GM18508 (cell line): ENCODE results near the gene ZBED4.
"Not testable (repeated sequence)": the region's sequence is repeated elsewhere in the genome, so short reads cannot be mapped to it uniquely, and the experiment has no call there.

Experiments used
- ATAC-seq: cut with Tn5 transposase; IDR thresholded peaks from one replicate; pipeline ENCODE4 v1.9.1; 2021; ENCODE audit warnings: moderate number of reproducible peaks; ENCODE audit not compliant: insufficient read depth, unreplicated experiment

Gene ZBED4

DNA sequence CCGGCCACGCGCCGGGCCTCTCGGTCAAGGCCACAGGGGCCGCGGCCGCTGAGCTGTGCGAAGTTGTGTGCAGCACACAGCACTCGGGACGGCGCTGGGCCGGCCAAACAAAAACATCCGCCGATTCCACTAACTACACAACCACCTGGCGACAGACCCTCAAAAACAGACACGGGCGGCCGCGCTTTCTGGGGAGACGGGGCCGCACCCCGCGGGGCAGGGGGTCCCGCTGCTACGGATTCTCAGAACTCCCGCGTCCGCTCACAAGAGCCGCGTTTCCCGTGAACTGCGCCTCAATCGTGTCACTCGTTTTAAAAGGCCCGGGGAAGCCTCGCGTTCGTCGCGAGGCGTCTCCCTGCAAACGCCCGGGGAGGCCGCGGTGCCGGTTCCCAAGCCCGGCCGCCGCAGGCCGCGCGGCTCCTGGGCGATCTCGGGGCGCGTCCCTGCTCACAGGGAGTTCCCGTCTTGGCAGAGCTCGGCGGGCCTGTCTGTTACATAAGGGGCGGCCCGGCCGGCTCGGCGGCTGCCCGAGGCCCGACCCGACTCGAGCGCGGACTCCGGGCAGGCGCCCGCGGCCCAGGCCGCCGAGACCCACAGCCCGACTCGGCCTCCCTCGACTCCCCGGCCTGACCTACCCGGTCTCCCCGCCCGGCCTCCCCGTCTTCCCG is 26.9 kb upstream of the ZBED4 start:
- no peak for ATAC-seq

DNA sequence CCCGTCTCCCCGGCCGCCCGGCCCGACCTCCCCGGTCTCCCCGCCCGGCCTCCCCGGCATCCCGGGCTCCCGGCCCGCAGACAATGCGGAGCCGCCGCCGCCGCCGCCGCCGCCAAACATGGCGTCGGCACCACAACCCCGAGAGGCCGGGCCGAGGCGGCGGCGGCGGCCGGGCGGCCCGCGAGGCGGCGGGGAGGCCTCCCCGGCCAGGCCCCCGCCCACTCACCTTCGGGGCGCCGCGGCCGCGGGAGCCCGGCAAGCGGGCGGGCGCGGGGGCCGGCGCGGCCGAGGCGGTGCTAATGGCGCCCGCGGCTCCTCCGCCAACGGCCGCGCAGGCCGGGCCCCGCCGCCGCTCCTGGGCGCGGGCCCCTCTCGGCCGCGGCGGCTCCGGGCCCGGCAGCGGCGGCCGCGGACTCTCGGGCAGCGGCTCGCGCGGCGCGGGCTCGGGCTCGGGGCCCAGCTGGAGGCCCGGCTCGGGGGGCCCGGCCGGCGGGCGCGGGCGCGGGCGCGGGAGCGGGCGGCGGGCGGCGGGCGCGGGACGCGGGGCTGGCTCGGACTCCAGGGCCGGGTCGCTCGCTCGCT is 26.3 kb upstream of the ZBED4 start:
- ATAC-seq: no peak

DNA sequence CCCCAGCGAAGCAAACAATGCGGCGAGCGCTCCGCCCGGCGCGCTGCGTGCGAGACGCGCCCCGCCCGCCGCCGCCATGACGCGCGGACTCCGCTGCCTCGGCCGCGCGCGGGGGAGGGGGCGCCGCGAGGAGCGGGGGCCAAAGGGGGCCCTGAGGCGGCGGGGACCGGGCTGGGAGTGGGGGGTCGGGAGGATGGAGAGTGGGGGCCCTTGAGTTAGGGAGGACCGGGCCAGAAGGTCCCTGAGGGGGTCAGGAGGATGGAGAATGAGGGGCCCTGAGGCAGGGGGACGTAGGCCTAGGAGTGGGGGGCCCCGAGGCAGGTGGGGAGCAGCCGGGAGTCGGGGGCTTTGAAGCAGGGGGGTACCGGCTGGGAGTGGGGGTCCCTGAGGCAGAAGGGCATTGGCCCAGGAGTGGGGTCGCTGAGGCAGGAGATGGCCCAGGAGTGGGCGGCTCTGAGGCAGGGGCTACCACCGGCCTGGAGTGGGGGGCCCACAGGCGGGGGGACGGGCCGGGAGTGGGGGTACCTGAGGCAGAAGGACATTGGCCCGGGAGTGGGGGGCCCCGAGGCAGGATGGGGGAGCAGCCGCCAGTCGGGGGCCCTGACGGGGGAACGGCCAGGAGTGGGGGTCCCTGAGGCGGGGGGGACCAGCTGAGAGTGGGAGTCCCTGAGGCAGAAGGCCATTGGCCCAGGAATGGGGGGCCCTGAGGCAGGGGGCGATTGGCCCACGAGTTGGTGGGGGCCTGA is 25.6 kb upstream of the ZBED4 start, which contains the start of gene BRD1:
BRD1 (minus strand) TSS at position 21 of the 746 bp plus-strand sequence. CDS start 3,556 bp downstream, outside the sequence.
- no peak for ATAC-seq

DNA sequence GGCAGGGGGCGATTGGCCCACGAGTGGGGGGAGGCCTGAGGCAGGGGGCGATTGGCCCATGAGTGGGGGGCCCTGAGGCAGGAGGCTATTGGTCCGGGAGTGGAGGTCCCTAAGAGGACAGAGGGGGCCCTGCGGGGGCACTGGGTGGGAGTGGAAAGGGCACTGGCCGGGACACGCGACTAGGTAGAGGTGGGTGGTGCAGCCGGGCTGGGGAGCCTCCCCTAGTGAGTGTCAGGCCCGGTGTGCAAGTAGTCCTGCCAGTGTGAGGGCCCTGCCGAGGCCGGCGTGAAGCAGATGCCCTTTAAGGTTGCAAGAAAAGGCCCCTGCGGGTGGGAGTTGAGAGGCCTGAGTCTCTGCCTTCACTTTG is 25.1 kb upstream of the ZBED4 start:
- no peak for ATAC-seq

- no peak for ATAC-seq
These were observed 24.4 kb upstream of the ZBED4 start for GRCh38 chr22:49829044-49829853.

DNA sequence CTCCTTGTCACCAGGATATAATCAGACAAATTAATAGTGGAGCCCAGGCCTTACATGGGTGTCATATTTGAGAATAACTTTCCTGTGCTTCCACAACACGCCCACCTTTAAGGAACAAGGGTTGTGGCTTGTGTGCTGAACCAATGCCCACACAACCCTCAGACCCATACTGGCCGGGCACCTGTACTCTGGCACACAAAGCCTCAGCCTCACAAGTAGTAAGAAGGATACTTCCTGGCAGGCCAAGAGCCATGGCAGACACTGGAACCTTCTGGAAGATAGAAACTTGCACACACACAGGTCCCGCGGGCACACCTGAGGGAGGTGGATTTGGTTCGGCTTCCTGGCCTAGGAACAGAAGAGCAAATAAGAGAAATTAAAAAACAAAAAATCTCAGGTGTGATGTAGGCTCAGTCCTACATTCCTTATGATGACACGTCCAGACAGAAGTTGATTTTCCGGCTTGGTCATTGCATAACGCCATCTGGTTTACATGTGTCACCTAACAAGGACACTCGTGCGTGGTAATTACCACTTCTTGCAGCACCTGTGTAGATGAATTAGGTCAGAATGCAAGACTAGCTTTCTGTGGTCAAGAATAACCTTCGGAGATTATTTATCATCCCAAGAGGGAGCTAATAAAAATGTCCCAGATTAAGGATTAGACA is 20.2 kb upstream of the ZBED4 start:
- ATAC-seq: no peak

DNA sequence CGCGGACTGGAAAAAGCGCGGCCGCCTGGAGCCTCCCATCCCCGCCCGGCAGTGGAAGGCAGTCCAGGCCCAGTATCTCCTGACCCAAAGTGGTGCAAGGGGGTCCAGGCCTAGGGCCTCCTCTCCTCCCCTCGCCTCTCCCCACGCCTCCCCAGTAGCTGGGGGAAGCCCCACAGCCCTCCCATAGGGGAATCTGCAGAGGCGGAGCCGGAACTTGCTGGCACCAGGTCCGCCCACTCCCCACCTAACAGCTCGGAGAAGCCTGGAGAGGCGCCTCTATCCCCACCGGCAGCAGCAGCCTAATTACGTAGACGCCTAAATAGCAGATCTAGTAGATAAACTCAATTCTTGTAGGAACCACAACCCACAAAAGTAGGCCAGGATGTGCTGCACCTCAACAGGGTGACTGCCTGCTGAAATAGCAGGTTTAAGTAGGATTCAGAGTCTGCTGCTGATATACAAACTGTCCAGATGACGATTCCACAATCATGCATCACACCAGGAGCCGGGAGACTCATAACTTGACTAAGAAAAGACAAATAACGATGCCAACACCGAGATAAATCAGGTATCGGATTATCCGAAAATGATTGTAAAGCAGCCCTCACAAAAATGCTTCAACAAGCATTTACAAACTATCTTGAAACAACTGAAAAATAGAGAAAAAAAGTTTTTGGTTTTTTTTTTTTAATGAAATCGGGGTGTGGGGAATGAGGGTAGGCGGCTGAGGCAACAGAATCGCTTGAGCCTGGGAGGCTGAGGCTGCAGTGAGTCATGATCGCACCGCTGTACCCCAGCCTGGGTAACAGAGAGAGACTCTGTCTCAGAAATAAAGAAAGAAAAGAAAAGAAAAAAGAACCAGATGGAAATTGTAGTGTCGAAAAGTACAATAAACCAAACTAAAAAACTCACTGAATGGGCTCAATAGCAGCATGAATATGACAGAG is 14.6 kb upstream of the ZBED4 start:
- ATAC-seq: no peak

GRCh38 chr22:49845241-49845640 is 8.4 kb upstream of the ZBED4 start:
- no peak for ATAC-seq

- no peak for ATAC-seq
These were observed 7.8 kb upstream of the ZBED4 start for GRCh38 chr22:49845666-49846459.

GRCh38 chr22:49847751-49848689 is 5.6 kb upstream of the ZBED4 start:
- no peak for ATAC-seq

DNA sequence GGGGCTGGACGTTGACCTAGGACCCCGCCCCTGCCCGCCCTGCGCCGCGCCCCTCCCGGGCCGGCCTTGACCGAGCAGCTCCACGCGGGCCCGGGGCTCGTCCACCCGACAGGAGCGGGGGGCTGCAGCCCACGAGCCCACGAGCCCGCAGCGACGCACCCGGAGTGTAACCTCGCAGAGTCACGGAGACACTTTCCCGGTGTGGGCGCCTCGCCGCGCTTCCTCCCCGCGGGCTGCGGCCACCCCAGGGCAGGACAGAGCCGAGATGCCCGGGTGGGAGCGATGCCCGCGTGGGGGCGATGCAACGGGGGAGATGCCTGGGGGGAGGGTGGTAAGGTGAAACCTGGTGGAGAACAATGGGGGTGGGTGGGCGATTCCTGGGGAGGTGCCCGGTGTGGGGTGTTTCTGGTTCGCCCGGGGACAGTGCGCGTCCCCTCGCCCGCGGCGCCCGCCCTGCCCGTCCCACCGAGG is 4.9 kb upstream of the ZBED4 start:
- ATAC-seq: no peak

DNA sequence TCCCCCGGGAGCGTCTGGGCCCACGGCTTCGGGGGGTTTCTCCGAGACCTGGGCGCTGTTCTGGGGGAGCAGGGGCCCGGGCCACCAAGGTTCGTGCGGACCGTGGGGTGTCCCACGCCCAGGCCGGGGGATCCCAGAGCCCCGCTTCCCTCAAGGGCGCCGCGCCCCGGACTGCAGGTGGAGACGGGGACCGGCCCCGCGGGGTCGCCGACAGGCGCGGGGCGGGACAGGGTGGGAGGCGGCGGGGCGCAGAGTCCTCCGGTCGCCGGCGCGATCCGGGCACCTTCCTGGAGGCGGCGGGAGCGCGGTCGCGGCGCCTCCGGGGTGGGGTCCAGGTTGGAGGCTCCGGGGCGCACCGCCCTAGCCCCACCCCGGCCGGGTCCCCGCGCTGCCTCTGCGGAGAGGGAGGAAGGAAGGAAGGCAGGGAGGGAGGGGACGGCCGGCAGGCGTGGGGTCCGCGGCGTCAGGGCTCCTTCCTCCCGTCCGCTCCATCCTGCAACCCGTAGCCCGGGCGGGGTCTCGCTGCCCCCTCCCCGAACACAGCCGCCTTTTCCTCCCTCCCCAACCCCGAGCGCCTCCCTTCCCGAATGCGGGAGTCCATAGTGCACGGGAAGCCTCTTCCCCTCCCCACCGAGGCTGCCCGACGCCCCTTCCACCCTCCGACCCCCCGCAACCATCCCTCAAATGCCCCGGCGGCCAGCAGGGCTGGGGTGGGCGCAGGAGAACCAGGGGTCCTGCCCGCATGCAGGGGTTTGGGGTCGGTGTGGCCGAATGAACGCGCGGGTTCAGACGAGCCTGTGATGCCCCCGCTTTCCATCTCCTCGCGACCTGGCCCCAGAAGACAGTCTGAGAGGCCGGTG is 4.3 kb upstream of the ZBED4 start:
- ATAC-seq: no peak

DNA sequence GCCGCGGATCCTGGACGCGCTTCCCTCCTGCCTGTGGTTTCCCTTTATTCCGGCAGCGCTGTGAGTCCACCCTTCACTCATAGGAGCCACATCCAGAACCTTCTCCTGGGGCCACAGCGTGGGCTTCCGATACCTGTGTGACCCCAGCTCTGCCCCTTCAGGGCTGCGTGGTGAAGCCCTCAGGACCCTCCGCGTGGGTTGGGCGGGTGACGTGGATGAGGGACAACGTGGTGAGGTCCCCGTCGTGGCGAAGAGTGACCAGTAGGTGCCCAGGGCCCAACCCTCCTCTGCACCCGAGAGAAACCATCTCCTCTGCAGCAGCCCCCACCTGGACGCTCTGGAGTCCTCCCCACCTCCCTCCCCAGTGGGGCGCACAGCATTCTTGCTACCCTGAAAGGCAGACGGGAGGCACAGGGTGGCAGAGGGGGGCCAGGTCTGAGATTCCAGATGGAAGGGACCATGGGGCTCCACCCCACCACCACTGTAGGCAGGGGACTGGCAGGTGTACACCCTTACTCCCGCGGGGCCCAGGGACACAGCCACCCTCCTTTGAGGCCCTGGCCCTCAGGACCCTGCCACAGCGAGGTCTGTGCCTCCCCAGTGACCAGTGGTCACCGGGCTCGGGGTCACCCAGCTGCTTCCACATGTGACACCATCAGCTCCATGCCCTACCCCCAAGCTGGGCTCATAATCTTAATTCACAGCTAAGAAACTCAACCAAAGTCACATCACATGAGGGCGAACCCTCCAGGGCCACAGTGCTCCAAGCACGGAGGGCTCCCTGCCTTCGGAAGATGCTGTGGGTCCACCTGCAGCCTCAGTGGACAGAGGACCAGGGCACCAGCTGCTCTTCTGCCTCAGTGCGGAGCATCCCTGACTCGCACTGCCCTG is 3.4 kb upstream of the ZBED4 start:
- no peak for ATAC-seq

GRCh38 chr22:49850959-49851802 is 2.5 kb upstream of the ZBED4 start:
- no peak for ATAC-seq

DNA sequence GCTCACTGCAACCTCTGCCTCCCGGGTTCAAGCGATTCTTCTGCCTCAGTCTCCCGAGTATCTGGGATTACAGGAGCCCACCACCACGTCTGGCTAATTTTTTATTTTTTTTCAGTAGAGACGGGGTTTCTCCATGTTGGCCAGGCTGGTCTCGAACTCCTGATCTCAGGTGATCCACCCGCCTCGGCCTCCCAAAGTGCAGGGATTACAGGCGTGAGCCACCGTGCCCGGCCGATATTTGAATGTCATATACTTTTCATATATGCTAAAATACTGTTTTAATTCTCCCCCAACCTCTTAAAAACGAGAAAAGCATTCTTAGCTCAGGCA is 1.1 kb upstream of the ZBED4 start:
- not testable (repeated sequence) for ATAC-seq
